WTC11 (cell line): ENCODE results near the gene WWP2. TPM values are rescaled to one million over a fixed set of nuclear protein-coding genes. Genes with fewer than 3 reads are reported as not detected.

ENCODE experiments used
- ATAC-seq: fragments of 200-7000 bp; cut with Tn5 transposase; 2 replicates; pipeline ENCODE4 v1.10.0; 2021; ENCODE audit warnings: mild to moderate bottlenecking, moderate library complexity
- CTCF ChIA-PET: fragments of 300-600 bp; sonication (Branson Sonifier 250); formaldehyde crosslinking; loops from one replicate; lab custom pipeline; 2021; ENCODE audit warnings: antibody characterized with exemption; lab: Charles Lee
- POLR2A ChIA-PET: fragments of 350-600 bp; sonication (Branson Sonifier 250); formaldehyde crosslinking; loops from one replicate; lab custom pipeline; 2021; ENCODE audit warnings: antibody characterized with exemption; lab: Charles Lee
- DNase-seq: peaks from one replicate; pipeline ENCODE4 v3.0.0; 2021; ENCODE audit warnings: low spot score
- H3K27ac Mint-ChIP-seq: 2 replicates; pipeline ENCODE4 v1.8.0; 2021; ENCODE audit warnings: mixed read lengths
- H3K27me3 Mint-ChIP-seq: 2 replicates; pipeline ENCODE4 v1.8.0; 2021; ENCODE audit warnings: low read depth, mild to moderate bottlenecking, moderate library complexity, mixed read lengths
- H3K36me3 Mint-ChIP-seq: 2 replicates; pipeline ENCODE4 v1.8.0; 2021; ENCODE audit warnings: mixed read lengths
- H3K4me1 Mint-ChIP-seq: 2 replicates; pipeline ENCODE4 v1.8.0; 2022; ENCODE audit warnings: mixed read lengths
- H3K4me3 Mint-ChIP-seq: 2 replicates; pipeline ENCODE4 v1.8.0; 2021; ENCODE audit warnings: mild to moderate bottlenecking, moderate library complexity, mixed read lengths
- H3K9me3 Mint-ChIP-seq: 2 replicates; pipeline ENCODE4 v1.8.0; 2021; ENCODE audit warnings: mixed read lengths
- ATF2 ChIP-seq: sonication (generic); formaldehyde crosslinking; IDR thresholded peaks from 2 replicates; pipeline ENCODE4 v1.8.1; 2022; ENCODE audit warnings: low read depth, missing genetic modification reagents, borderline replicate concordance
- IRF1 ChIP-seq: sonication (generic); formaldehyde crosslinking; IDR thresholded peaks from 2 replicates; pipeline ENCODE4 v1.8.0; 2023; ENCODE audit warnings: missing genetic modification reagents
- JUN ChIP-seq: sonication (generic); formaldehyde crosslinking; IDR thresholded peaks from 2 replicates; pipeline ENCODE4 v1.8.0; 2023; ENCODE audit warnings: mild to moderate bottlenecking, missing genetic modification reagents
- KAT7 ChIP-seq: sonication (generic); formaldehyde crosslinking; IDR thresholded peaks from 2 replicates; pipeline ENCODE4 v1.8.1; 2023; ENCODE audit warnings: missing genetic modification reagents, mild to moderate bottlenecking, borderline replicate concordance
- NFATC4 ChIP-seq: fragments of 250-450 bp; sonication (Bioruptor Pico); IDR thresholded peaks from 2 replicates; pipeline ENCODE4 v1.9.0; 2021; ENCODE audit warnings: mild to moderate bottlenecking
- NR2C2 ChIP-seq: sonication (generic); formaldehyde crosslinking; IDR thresholded peaks from 2 replicates; pipeline ENCODE4 v1.8.0; 2022; ENCODE audit warnings: mild to moderate bottlenecking, missing genetic modification reagents
- TCF7 ChIP-seq: sonication (generic); formaldehyde crosslinking; IDR thresholded peaks from 2 replicates; pipeline ENCODE4 v1.8.0; 2022; ENCODE audit warnings: mild to moderate bottlenecking, low read depth, missing genetic modification reagents, moderate library complexity
- ZBTB43 ChIP-seq: sonication (generic); formaldehyde crosslinking; IDR thresholded peaks from 2 replicates; pipeline ENCODE4 v1.8.1; 2023; ENCODE audit warnings: mild to moderate bottlenecking, missing genetic modification reagents
- ZNF138 ChIP-seq: sonication (generic); formaldehyde crosslinking; conservative IDR thresholded peaks from 2 replicates; pipeline ENCODE4 v1.8.1; 2022; ENCODE audit warnings: mild to moderate bottlenecking, moderate library complexity, missing genetic modification reagents
- ZNF317 ChIP-seq: sonication (generic); formaldehyde crosslinking; IDR thresholded peaks from 2 replicates; pipeline ENCODE4 v1.8.1; 2023; ENCODE audit warnings: low read depth, mild to moderate bottlenecking, moderate library complexity, missing genetic modification reagents, borderline replicate concordance
- ZNF416 ChIP-seq: fragments of 250-450 bp; sonication (Bioruptor Pico); IDR thresholded peaks from 2 replicates; pipeline ENCODE4 v1.9.0; 2021; ENCODE audit warnings: mild to moderate bottlenecking, inconsistent platforms
- ZNF423 ChIP-seq: fragments of 250-450 bp; sonication (Bioruptor Pico); IDR thresholded peaks from 2 replicates; pipeline ENCODE4 v2.1.2; 2022; ENCODE audit warnings: mild to moderate bottlenecking, moderate library complexity
- ZNF512 ChIP-seq: sonication (generic); formaldehyde crosslinking; IDR thresholded peaks from 2 replicates; pipeline ENCODE4 v1.8.1; 2022; ENCODE audit warnings: missing genetic modification reagents, borderline replicate concordance
- ZSCAN18 ChIP-seq: fragments of 250-450 bp; sonication (Bioruptor Pico); IDR thresholded peaks from 2 replicates; pipeline ENCODE4 v2.1.2; 2022; ENCODE audit warnings: mild to moderate bottlenecking, moderate library complexity
- total RNA-seq: library from RNA; stranded (reverse); gene quantifications from 3 replicates; pipeline ENCODE4 v1.2.3, GENCODE V29; 2021
- TF ChIP-seq, protein P1 (sequence below): sonication (generic); formaldehyde crosslinking; IDR thresholded peaks from 2 replicates; pipeline ENCODE4 v1.8.0; 2022; ENCODE audit warnings: mild to moderate bottlenecking, missing genetic modification reagents
- TF ChIP-seq, protein P2 (sequence below): fragments of 200-600 bp; IDR thresholded peaks from 2 replicates; pipeline ENCODE4 v1.8.0; 2022; ENCODE audit warnings: antibody characterized with exemption
- TF ChIP-seq, protein P3 (sequence below): fragments of 250-450 bp; sonication (Bioruptor Pico); IDR thresholded peaks from 2 replicates; pipeline ENCODE4 v1.9.0; 2021; ENCODE audit warnings: mild to moderate bottlenecking
- TF ChIP-seq, protein P4 (sequence below): sonication (generic); formaldehyde crosslinking; IDR thresholded peaks from 2 replicates; pipeline ENCODE4 v1.8.0; 2022; ENCODE audit warnings: mild to moderate bottlenecking, missing genetic modification reagents

Gene WWP2
- total RNA-seq, 1 experiment from 2014 or later: 39.1 TPM

GRCh38 chr16:69858191-69859104 lies 96.3 kb downstream of the WWP2 start:
- DNase-seq (no peak), ATAC-seq (no peak)
- H3K4me1 Mint-ChIP-seq: peaks cover 3% of the 10 kb centered on the region; the same call in 1 of the 2 replicates
- ChIA-PET CTCF (interaction anchor here (0.6 to 2.2 kb wide), 12 partner anchors 9 to 319 kb away, joined by 3 to 9 read pairs (median 4); partner anchors contain the start of gene NOB1), POLR2A (interaction anchor here (0.6 to 0.7 kb wide), 2 partner anchors 9 to 70 kb away, joined by 5 to 12 read pairs; no protein-coding TSS in a partner anchor)
- no peak overlapping the region for H3K4me3 Mint-ChIP-seq
- no peaks in the 10 kb centered on the region for H3K27me3 Mint-ChIP-seq
- H3K27ac Mint-ChIP-seq: no peak overlapping the region; the same call in 1 of the 2 replicates
- H3K9me3 Mint-ChIP-seq: no peaks in the 10 kb centered on the region
- TF ChIP-seq, protein P1, sequence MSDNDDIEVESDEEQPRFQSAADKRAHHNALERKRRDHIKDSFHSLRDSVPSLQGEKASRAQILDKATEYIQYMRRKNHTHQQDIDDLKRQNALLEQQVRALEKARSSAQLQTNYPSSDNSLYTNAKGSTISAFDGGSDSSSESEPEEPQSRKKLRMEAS (CRISPR knock-in tag): no peak
- TF ChIP-seq ZNF138 (CRISPR knock-in tag) (no peak), ZNF423 (no peak), ZNF416 (CRISPR knock-in tag) (no peak), IRF1 (no peak), NR2C2 (CRISPR knock-in tag) (no peak), ZNF317 (no peak), KAT7 (no peak), ZSCAN18 (CRISPR knock-in tag) (no peak), ATF2 (CRISPR knock-in tag) (no peak), TCF7 (CRISPR knock-in tag) (no peak), JUN (CRISPR knock-in tag) (no peak), ZNF512 (no peak), ZBTB43 (no peak), NFATC4 (CRISPR knock-in tag) (no peak)
- TF ChIP-seq, protein P2, sequence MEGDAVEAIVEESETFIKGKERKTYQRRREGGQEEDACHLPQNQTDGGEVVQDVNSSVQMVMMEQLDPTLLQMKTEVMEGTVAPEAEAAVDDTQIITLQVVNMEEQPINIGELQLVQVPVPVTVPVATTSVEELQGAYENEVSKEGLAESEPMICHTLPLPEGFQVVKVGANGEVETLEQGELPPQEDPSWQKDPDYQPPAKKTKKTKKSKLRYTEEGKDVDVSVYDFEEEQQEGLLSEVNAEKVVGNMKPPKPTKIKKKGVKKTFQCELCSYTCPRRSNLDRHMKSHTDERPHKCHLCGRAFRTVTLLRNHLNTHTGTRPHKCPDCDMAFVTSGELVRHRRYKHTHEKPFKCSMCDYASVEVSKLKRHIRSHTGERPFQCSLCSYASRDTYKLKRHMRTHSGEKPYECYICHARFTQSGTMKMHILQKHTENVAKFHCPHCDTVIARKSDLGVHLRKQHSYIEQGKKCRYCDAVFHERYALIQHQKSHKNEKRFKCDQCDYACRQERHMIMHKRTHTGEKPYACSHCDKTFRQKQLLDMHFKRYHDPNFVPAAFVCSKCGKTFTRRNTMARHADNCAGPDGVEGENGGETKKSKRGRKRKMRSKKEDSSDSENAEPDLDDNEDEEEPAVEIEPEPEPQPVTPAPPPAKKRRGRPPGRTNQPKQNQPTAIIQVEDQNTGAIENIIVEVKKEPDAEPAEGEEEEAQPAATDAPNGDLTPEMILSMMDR: no peak
- TF ChIP-seq, protein P3, sequence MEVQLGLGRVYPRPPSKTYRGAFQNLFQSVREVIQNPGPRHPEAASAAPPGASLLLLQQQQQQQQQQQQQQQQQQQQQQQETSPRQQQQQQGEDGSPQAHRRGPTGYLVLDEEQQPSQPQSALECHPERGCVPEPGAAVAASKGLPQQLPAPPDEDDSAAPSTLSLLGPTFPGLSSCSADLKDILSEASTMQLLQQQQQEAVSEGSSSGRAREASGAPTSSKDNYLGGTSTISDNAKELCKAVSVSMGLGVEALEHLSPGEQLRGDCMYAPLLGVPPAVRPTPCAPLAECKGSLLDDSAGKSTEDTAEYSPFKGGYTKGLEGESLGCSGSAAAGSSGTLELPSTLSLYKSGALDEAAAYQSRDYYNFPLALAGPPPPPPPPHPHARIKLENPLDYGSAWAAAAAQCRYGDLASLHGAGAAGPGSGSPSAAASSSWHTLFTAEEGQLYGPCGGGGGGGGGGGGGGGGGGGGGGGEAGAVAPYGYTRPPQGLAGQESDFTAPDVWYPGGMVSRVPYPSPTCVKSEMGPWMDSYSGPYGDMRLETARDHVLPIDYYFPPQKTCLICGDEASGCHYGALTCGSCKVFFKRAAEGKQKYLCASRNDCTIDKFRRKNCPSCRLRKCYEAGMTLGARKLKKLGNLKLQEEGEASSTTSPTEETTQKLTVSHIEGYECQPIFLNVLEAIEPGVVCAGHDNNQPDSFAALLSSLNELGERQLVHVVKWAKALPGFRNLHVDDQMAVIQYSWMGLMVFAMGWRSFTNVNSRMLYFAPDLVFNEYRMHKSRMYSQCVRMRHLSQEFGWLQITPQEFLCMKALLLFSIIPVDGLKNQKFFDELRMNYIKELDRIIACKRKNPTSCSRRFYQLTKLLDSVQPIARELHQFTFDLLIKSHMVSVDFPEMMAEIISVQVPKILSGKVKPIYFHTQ (CRISPR knock-in tag): no peak
- TF ChIP-seq, protein P4, sequence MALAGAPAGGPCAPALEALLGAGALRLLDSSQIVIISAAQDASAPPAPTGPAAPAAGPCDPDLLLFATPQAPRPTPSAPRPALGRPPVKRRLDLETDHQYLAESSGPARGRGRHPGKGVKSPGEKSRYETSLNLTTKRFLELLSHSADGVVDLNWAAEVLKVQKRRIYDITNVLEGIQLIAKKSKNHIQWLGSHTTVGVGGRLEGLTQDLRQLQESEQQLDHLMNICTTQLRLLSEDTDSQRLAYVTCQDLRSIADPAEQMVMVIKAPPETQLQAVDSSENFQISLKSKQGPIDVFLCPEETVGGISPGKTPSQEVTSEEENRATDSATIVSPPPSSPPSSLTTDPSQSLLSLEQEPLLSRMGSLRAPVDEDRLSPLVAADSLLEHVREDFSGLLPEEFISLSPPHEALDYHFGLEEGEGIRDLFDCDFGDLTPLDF: no peak
- H3K36me3 Mint-ChIP-seq: no peaks in the 10 kb centered on the region
